ENCODE measurements around the gene PSG4. TPM values are rescaled to one million over a fixed set of nuclear protein-coding genes. Genes with fewer than 3 reads are reported as not detected.

Gene PSG4
- total RNA-seq, 1 donor from 2014 or later, result not detected

DNA sequence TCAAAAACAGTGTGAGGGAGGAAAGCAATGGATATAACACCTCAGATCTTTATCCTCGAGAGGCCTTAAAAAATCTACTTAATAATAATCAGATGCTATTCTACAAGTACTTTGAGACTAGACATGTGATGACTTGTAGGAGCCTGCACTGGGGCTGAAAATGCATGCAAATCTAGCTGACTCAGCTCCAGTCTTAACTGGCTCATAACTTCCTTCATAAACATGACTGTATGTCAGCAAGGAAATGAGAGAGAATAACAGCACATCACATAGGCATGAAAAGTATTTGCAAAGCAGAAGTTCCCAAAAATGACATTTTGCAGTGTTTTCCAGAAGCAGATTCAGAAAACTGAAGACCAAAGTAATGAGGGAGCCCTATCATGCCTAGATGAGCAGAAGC lies 57.2 kb downstream of the PSG4 start:
- no peaks in the 10 kb centered on the region for H3K4me1 Mint-ChIP-seq (ENCODE audit: low read depth)
- TF ChIP-seq, protein P1, sequence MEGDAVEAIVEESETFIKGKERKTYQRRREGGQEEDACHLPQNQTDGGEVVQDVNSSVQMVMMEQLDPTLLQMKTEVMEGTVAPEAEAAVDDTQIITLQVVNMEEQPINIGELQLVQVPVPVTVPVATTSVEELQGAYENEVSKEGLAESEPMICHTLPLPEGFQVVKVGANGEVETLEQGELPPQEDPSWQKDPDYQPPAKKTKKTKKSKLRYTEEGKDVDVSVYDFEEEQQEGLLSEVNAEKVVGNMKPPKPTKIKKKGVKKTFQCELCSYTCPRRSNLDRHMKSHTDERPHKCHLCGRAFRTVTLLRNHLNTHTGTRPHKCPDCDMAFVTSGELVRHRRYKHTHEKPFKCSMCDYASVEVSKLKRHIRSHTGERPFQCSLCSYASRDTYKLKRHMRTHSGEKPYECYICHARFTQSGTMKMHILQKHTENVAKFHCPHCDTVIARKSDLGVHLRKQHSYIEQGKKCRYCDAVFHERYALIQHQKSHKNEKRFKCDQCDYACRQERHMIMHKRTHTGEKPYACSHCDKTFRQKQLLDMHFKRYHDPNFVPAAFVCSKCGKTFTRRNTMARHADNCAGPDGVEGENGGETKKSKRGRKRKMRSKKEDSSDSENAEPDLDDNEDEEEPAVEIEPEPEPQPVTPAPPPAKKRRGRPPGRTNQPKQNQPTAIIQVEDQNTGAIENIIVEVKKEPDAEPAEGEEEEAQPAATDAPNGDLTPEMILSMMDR (IDR thresholded peaks at IDR 0.05), result no peak
- no peak overlapping the region for H3K27ac Mint-ChIP-seq (ENCODE audit: unreplicated experiment)
- peaks cover 52% of the 10 kb centered on the region for H3K9me3 Mint-ChIP-seq (ENCODE audit: low read depth)
- DNase-seq (ENCODE audit: low spot score), result no peak
- no peaks in the 10 kb centered on the region for H3K36me3 Mint-ChIP-seq (ENCODE audit: low read depth)
- H3K4me3 Mint-ChIP-seq (ENCODE audit: unreplicated experiment), result no peak overlapping the region
- H3K27me3 Mint-ChIP-seq (ENCODE audit: low read depth), result no peaks in the 10 kb centered on the region

Other genes starting within 250 kb of the PSG4 start
- gene PSG11, start 179.2 kb downstream of the PSG4 start, total RNA-seq, result not detected in 3 replicates
- 0.44 TPM in 1 of 3 replicates, not detected in the others for gene PSG2, start 122.9 kb downstream of the PSG4 start, total RNA-seq
- gene PSG5, start 19.1 kb downstream of the PSG4 start, total RNA-seq, result not detected in 3 replicates
- 0.48 TPM in 1 of 3 replicates, not detected in the others for gene PSG9, start 63.9 kb upstream of the PSG4 start, total RNA-seq
- gene CD177, start 148.0 kb upstream of the PSG4 start, total RNA-seq, result not detected in 3 replicates
- not detected in 3 replicates for gene TEX101, start 209.3 kb upstream of the PSG4 start, total RNA-seq

Data from chondrocyte (in vitro differentiated cells).